ENCODE results near the gene SLC30A3. TPM values are rescaled to one million over a fixed set of nuclear protein-coding genes. Genes with fewer than 3 reads are reported as not detected.

The SLC30A3 gene
- total RNA-seq, 1 donor from 2014 or later, result not detected

GRCh38 chr2:27249159-27249890, 13.5 kb downstream of the SLC30A3 start:
- no peak overlapping the region for H3K4me3 ChIP-seq (ENCODE audit: low read depth, low read length)
- TF ChIP-seq CTCF (conservative IDR thresholded peaks at IDR 0.05; ENCODE audit: low read depth, low read length), result no peak
- DNase-seq (ENCODE audit: low read depth), result no peak

GRCh38 chr2:27247893-27248292, 15.0 kb downstream of the SLC30A3 start:
- no peak overlapping the region for H3K4me3 ChIP-seq (ENCODE audit: low read depth, low read length)
- TF ChIP-seq CTCF (conservative IDR thresholded peaks at IDR 0.05; ENCODE audit: low read depth, low read length), result no peak
- DNase-seq (ENCODE audit: low read depth), result no peak

GRCh38 chr2:27245626-27246025, 17.2 kb downstream of the SLC30A3 start:
- no peak for DNase-seq (ENCODE audit: low read depth)
- no peak for TF ChIP-seq CTCF (conservative IDR thresholded peaks at IDR 0.05; ENCODE audit: low read depth, low read length)

GRCh38 chr2:27245116-27245515, 17.7 kb downstream of the SLC30A3 start:
- no peak for DNase-seq (ENCODE audit: low read depth)
- no peak for TF ChIP-seq CTCF (conservative IDR thresholded peaks at IDR 0.05; ENCODE audit: low read depth, low read length)
- H3K4me3 ChIP-seq (ENCODE audit: low read depth, low read length), result no peak overlapping the region

More at GRCh38 chr2:27245626-27246025, 17.2 kb downstream of the SLC30A3 start:
- no peak overlapping the region for H3K4me3 ChIP-seq (ENCODE audit: low read depth, low read length)

- no peak overlapping the region for H3K4me3 ChIP-seq (ENCODE audit: low read depth, low read length)
- no peak for DNase-seq (ENCODE audit: low read depth)
- no peak for TF ChIP-seq CTCF (conservative IDR thresholded peaks at IDR 0.05; ENCODE audit: low read depth, low read length)
These were observed 19.3 kb downstream of the SLC30A3 start for GRCh38 chr2:27243391-27244130.

- no peak overlapping the region for H3K4me3 ChIP-seq (ENCODE audit: low read depth, low read length)
- no peak for TF ChIP-seq CTCF (conservative IDR thresholded peaks at IDR 0.05; ENCODE audit: low read depth, low read length)
- DNase-seq (ENCODE audit: low read depth), result no peak
These were observed 20.3 kb downstream of the SLC30A3 start for GRCh38 chr2:27242614-27242951.

All from epithelial cell of proximal tubule (primary cell).